GM18870 (cell line): ENCODE data around the gene ARHGEF40.

Experiments
- ATAC-seq: cut with Tn5 transposase; IDR thresholded peaks from one replicate; pipeline ENCODE4 v1.9.1; 2021; ENCODE audit warnings: moderate library complexity; ENCODE audit not compliant: unreplicated experiment

The ARHGEF40 gene

DNA sequence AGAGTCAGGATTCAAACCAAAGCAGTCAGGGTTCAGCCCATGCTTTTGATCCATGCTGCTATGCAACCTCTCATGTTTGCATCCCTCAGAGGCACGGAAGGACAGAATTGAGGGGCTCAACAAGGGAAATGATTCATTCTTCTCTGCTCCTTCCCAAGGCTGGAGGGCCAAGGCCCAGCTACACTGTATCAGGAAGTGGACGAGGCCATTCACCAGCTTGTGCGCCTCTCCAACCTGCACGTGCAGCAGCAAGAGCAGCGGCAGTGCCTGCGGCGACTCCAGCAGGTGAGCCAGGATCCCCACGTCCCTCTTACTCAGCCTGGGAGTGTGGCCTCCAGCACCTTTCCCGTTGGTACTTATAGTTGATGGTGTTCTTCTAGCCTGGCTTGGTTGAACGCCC, 8.6 kb downstream of the ARHGEF40 start:
- ATAC-seq = no peak

DNA sequence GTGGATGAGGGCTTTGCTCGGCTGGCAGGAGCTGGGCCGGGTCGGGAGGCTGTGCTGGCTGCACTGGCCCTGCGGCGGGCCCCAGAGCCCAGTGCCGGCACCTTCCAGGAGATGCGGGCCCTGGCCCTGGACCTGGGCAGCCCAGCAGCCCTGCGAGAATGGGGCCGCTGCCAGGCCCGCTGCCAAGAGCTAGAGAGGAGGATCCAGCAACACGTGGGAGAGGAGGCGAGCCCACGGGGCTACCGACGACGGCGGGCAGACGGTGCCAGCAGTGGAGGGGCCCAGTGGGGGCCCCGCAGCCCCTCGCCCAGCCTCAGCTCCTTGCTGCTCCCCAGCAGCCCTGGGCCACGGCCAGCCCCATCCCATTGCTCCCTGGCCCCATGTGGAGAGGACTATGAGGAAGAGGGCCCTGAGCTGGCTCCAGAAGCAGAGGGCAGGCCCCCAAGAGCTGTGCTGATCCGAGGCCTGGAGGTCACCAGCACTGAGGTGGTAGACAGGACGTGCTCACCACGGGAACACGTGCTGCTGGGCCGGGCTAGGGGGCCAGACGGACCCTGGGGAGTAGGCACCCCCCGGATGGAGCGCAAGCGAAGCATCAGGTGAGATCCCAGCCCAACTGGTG, 11.5 kb downstream of the ARHGEF40 start:
- ATAC-seq = no peak

DNA sequence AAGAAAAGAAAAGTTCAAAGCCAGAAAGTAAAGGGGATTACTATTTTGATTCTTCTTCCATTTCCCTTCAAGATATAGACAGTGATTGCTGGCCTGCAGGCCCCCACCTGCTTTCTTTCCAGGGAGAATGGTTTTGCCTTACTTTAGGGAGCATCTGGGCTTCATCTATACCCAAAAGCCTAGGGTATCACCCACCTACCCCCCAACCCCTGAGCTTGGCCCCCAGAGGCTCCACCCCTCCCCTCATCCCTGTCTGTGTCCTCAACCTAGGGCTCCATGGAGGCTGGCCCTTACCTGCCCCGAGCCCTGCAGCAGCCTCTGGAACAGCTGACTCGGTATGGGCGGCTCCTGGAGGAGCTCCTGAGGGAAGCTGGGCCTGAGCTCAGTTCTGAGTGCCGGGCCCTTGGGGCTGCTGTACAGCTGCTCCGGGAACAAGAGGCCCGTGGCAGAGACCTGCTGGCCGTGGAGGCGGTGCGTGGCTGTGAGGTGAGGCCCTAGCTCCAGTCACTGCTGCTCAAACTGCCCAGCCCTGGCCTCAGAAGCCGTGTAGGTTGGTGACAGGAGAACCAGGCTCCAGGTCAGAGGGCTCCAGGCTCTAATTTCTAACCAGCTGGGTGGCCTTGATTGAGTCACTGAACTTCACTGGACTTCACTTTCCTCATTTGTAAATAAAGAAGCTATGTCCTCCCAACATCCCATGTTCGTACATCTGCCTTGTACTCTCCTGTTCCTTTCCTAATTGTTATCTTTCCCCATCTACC, 13.6 kb downstream of the ARHGEF40 start:
- ATAC-seq = no peak

DNA sequence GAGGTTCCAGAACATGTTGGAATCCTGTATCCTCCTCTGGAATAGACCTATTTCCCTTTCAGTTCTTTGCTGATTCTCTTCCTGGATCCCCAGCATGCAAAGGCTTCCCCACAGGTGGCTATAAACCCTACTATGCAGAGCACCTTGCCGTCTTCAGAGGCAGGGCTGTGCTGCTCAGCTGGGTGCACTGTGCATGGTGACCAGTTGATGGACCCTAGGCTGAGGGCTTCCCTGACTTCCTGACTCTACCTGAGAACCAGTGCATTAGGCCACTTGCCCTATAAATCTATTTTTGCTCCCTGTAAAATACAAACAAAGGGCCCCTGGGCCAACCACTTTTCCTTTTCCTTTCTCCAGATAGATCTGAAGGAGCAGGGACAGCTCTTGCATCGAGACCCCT, 14.3 kb downstream of the ARHGEF40 start:
- no peak for ATAC-seq

DNA sequence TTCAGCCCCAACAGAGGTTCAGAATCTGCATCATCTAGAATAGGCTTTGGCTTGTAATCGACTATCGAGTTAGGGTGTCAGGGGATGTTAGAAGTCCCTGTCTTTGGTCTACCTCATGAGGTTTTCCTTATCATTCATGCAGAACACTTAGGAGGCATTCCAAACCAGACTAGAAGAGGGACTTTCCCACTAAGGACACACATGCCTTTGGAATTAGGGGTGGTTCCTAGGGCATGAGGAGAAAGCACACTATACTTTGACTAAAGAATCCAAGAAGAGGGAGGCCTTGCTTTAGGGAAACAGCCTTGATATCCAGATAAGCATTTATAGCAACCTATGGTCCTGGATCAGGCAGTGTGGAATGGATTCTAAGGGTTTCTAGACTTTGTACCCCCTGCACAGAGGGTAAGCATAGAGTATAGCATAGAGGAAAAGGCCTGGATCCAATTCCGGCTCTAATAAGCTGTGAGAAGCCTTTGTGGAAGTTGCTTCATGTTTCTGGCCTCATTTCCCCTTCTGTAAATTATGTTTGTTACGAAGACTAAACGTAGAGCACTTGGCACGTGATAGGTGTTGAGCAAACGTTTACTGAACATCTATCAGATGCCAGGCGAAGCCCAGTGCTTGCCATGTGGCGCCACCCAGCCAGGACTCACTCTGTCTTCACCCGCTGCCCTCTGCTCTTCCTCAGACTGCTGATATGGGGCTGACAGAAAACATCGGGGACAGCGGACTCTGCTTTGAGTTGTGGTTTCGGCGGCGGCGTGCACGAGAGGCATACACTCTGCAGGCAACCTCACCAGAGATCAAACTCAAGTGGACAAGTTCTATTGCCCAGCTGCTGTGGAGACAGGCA, 15.1 kb downstream of the ARHGEF40 start:
- no peak for ATAC-seq

DNA sequence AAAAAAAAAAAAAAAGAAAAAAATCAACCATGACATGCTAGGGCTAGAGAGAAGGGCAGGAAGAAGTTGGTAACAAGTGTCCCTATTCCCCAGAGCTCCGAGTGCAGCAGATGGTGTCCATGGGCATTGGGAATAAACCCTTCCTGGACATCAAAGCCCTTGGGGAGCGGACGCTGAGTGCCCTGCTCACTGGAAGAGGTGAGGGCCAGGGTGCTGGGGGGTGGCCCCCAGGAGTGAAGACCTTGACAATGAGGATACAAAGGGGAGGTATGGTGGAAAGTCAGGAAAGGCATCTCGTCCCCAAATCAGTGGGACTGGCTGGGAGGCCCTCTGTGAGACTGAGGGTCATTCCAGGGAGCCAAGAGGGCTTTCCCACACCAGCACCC, 16.8 kb downstream of the ARHGEF40 start:
- ATAC-seq = no peak

DNA sequence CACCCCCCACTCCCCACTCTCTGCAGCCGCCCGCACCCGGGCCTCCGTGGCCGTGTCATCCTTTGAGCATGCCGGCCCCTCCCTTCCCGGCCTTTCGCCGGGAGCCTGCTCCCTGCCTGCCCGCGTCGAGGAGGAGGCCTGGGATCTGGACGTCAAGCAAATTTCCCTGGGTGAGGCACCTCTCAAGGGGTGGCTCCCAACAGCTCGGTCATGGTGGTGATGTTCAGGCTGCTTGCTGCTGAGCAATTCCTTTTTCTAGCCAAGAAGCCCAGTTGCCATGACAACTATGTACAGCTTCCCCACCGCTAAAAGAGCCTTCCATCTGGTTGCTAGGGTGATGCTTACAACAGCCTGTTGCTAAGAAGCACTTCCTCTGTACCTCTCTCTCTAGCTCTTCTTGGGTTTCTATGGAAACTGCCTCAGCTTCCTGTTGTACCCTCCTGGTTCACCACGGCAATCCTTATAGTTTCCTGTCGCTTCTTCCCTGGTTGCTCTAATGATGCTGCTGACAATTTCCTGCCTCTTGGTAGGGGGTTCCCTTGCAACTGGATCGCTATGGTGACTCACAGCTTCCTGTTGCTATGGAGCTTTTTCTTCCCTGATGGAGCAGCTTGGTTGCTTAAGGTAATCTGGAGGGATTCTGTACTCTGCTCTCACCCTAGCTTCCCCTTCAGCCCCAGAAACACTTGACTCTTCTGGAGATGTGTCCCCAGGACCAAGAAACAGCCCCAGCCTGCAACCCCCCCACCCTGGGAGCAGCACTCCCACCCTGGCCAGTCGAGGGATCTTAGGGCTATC, 17.4 kb downstream of the ARHGEF40 start:
- ATAC-seq = no peak

DNA sequence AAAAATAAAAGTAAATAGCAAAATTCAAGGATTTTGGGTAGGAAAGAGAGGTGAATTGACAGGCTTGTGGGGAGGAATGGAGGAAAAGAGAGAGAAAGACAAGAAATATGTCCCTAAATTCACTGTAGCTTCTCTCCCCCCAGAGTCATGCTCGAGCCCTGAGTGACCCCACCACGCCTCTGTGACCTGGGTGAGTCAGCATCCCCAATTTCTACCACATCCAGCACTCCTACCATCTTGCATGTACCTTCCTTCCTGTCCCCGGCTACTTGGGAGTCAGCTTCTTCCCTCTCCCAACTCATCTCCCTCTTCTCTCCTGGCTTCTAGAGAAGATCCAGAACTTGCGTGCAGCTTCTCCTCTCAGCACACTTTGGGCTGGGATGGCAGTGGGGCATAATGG, 18.6 kb downstream of the ARHGEF40 start:
- ATAC-seq = no peak

DNA sequence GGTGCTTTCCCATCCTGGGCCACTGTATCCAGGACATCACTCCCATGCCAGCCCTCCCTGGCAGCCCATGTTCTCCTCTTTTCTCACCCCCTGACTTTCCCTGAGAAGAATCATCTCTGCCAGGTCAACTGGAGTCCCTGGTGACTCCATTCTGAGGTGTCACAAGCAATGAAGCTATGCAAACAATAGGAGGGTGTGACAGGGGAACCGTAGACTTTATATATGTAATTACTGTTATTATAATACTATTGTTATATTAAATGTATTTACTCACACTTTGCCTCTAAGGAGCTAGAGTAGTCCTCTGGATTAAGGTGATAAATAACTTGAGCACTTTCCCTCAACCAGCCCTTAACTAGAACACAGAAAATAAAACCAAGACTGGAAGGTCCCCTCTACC, 19.2 kb downstream of the ARHGEF40 start:
- no peak for ATAC-seq

DNA sequence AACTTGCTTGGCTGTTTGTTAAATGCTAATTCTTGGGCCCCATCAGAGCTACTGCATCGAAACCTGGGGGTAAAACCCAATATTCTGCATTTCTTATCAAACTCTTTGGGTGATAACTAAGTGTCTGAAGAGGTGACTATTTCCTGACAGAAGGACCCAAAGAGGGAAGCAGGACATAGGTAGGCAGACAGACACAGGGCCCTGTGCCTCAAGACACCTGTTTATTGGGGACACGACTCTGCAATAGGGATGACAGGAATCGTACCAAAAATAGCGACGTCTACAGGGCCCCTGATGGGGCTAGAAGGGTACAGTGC, 19.7 kb downstream of the ARHGEF40 start:
- no peak for ATAC-seq

DNA sequence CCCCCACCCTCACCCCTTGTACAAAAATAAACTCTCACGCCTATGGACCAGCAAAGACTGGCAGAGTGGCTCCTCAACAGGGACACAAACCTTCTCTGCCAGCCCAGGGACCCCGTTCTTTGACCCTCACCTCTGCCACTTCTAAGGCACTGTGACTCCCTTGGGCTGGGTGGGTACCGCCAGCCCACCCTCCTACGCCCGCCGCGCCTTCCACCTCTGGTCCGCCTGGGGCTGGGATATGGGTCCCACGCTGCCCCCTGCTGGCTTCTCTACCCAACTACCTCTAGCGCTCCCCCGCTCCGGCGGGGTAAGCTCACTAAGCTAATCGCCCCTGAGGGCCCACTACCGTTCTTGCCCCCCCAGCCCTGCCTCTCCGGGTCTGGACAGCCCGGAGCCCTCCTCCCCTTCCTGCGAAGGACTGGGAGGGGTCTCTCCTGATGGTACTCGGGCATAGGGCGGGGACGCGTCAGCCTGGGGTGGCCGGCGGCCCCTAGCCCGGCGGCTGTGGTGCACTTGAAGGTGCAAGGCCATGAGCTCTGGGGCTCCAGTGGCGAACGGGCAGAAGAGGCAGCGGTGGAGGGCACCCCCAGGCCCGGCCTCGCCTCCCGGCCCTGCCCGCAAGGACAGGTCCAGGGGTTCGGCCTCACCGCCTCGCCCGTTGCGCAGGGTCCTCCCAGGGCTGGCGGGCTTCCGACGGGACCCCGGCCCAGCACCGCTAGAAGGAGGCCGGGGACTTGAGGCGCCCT, 20.3 kb downstream of the ARHGEF40 start:
- ATAC-seq = no peak

DNA sequence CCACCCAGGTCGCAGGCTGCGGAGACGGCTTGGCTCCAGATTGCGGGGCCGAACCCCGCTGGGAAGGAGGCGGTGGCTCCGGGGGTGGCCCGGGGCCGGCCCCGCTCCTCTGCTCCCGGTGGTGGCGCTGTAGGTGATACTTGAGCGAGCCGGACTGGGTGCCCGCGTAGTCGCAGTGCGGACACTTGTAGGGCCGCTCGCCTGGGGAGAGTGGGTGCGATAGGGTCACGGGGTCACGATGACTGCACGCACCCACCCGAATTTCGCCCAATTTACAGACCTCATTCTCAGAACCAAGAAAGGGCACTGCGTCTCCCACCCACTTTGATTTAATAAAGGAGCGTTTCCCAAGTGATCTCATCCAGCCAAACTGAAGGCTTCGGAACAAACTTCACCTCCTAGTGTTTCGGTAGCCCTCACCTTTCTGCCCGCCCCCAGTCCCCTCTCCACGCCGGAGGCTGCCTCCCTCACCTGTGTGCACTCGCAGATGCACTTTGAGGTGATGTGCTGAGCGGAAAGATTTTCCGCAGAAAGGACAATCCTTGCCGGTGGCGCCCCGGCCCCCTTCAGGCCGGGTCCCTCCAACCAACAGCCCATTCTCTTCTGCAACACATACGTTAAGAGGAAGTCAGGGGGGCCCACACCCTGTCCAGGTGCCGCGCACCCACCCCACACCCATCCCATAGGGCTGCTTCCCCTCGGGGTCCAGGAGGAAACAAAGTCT, 21.0 kb downstream of the ARHGEF40 start:
- ATAC-seq = no peak

DNA sequence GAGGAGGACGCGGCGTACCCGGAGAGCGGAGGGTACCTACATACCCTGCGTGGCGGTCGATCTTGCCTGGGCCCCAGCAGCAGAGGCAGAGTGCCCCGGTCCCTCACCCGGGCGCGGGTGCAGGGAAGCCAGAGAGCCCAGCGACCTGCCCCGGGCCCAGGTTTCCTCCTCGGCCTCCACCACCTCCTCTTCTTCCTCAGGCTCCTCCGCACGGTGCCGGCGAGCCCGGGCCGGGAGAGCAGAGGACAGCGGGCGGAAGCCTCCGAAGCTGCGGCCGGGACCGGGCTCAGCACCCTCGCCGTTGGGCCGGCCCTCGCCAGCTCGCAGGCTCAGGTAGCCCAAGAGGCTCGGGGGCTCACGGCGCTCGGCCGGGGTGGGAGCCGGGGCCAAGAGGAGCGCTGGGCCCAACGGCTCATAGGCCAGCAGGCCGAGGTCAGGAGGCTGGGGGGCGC, 21.7 kb downstream of the ARHGEF40 start:
- ATAC-seq = no peak

DNA sequence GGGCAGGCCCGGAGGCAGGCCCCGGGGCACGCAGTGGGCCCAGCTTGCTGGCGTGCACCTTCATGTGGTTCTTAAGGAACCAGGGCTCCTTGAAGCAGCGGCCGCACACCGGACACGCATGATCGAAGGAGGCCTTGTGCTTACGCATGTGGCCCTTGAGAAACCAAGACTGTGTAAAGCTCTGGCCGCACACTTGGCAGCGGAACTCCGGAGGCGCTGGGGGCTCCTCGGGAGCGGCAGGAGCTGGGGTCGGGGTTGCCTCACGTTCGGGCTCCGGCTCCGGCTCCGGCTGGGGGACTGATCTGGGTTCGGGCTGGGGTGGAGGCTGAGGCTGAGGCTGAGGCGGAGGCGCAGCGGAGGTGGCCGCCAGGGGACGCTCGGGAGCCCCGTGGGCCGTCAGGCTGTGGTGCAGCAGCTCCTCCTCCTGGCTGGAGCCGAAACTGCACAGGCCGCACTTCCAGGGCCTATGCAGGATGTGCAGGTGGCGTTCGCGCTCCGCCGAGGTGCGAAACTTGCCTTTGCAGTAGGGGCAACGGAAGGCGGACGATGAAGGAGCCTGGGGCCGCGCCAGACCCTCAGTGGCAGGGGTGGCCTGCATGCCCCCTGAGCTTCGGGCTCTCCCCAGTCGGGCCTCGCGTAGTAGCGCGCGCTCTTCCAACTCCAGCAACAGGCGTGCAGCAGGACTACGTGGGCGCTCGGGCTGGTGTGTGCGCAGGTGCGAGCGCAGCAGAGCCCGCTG, 22.3 kb downstream of the ARHGEF40 start:
- peak; percentile 62 for ATAC-seq

DNA sequence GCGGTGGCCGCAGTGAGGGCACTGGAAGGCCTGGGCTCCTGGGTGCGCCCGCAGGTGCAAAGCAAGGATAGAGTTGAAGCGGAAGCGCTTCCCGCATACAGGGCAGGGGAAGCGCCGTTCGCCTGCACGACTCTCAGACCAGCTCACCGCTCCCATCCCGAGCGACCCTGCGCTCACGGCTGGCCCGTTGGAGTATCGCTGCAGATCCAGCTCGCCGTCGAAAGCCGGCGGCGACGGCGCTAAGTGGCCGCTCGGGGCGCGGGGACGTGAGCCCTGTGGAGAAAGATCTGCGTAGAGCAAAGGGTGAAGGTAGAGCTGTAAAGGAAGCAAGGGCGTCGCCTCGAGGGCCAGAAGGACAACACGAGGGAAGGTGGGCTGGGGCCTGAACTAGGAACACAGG, 22.9 kb downstream of the ARHGEF40 start:
- no peak for ATAC-seq

DNA sequence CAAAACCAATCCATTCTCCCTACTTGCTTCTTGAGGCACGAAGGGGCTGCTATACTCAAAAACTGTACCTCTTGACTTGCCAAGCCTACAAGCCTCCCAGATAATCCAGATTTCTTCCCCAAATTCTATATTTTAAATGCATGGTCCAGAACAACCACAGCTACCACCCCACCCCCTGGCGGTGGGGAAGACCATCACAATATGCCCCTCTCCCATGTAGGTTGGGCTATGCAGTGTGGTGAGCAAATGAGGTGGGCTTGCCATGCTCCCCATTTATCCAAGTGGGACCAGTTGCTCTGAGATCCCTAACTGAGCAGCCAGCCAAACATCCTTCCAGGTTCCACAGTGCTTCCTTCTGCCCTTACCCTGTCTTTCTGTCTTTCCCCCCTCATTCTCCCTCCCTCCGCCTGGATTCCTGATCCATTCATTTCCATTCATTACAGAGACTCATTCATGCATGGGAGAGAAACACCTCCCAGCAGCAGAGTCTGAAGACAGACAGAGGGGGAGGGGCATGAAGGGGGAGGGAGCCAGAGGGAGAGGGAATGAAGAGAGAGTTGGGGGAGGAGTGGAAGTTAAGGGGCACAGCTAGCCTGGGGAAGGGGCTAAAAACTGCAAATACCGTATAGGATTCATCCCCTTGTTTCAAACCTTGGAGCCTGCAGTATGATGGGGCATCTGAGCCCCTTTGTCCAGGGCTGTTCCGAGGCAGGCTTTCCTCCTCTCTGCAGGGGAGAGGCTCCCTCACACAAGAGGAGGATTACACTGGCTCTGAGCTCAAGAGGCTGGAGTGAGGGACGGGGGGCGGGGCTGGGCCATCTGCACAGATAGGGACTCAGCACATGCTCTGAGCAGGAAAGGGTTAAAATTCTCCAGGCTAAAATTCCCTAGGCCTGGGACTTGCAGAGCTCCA, 23.9 kb downstream of the ARHGEF40 start:
- no peak for ATAC-seq

DNA sequence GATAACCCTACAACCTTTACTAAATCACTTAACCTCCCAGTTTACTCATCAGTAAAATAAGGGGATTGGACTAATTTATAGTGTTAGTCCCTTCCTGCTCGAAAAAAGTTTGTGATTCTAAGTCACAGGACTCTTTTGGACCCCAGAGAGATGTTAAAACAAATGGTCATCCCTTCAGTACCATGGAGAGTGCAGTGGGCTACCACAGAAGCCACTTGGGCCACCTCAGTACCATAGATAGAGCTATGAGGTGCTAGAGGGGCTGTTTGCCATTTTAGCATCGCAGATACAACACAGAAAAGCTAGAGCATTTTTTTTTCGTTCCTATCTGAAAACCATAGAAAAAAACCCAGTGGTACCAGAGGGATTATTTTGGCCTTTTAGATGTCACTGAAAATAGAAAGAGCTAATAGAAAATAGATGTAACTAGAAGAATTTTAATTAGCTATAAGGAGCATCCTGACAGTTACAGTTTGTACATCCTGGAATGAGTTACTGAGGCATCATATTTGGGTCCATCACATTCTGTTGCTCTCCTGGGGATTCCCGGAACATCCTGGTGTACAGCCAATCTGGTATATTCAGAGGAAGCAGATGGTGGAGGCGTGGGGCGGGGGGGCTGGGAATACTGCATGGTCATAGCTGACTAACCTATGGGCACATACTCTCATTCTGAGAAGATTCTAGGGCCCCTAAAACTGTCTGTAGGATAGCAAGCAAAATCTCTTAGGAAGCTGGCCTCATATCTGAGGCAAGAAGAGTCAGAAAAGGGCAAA, 25.5 kb downstream of the ARHGEF40 start:
- ATAC-seq = no peak
